BLaER1 treated with 17β-estradiol and CSF1 and Interleukin-3, amounts not matched to agents 10 nM and 100 nM (cell line): ENCODE data around the gene IGSF5.

Source experiments
- H3K27ac ChIP-seq, 11 experiments: shearing (Covaris generic); formaldehyde crosslinking; 2 replicates each; pipeline ENCODE4 v1.8.1; 2022
- H3K27me3 ChIP-seq, 11 experiments: shearing (Covaris generic); formaldehyde crosslinking; 2 replicates each; pipeline ENCODE4 v1.8.1; 2022
- H3K36me3 ChIP-seq, 11 experiments: shearing (Covaris generic); formaldehyde crosslinking; 2 replicates each; pipeline ENCODE4 v1.8.1; 2022
- H3K4me1 ChIP-seq, 10 experiments: shearing (Covaris generic); formaldehyde crosslinking; 2 replicates each; pipeline ENCODE4 v1.8.1; 2022
- H3K4me2 ChIP-seq, 11 experiments: shearing (Covaris generic); formaldehyde crosslinking; 2 replicates each; pipeline ENCODE4 v1.8.1; 2022
- H3K4me3 ChIP-seq, 10 experiments: shearing (Covaris generic); formaldehyde crosslinking; 2 replicates each; pipeline ENCODE4 v1.8.1; 2022
- H3K9ac ChIP-seq, 11 experiments: shearing (Covaris generic); formaldehyde crosslinking; 2 replicates each; pipeline ENCODE4 v1.8.1; 2022
- H3K9me3 ChIP-seq, 11 experiments: shearing (Covaris generic); formaldehyde crosslinking; replicated peaks in 1 of 11; 2 replicates each; pipeline ENCODE4 v1.8.1; 2022
- H4K20me1 ChIP-seq, 11 experiments: shearing (Covaris generic); formaldehyde crosslinking; 2 replicates each; pipeline ENCODE4 v1.8.1; 2022
- Cebpa-rat ChIP-seq, 11 experiments: shearing (Covaris generic); IDR thresholded peaks; 2 replicates each; pipeline ENCODE4 v1.8.1; 2022

Gene IGSF5

DNA sequence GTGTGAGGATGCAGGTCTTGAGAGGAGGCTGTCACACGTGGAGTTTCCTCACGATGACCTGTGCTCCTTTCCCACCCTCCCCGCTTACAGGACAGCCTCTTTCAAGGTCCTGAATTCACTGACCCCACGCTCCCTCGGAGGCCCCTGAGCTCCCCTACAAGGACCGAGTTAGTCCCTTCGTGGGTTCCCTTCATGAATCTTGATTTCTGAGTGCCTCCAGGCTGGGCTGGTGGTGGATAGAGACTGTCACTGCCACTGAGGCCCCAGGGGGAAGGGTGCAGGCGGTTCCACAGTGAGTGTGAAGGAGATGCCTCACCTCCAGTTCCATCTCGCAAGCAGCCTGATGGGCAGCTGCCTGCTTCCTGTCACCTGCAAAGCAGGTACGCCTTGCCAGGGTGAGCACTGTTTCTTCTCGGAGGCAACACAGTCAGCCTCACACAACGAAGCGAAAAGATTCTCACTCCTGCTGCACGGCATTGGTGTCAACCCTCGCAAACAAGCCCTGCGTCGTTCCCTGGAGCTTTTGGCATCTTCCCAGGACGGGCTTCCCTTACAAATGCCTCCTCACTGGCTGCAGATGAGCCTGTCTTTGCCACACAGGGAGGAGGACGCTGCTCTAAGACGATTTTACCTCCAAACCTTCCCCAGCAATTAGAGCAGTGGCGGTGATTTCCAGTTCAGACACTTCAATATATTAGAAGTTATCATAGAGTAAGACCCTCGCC lies 95.6 kb downstream of the IGSF5 start:
- no peaks in the 10 kb centered on the region for H3K9me3 ChIP-seq
- H3K4me2 ChIP-seq = no peak overlapping the region
- H3K4me3 ChIP-seq = no peak overlapping the region
- no peak overlapping the region for H3K27ac ChIP-seq
- H3K27me3 ChIP-seq = no peaks in the 10 kb centered on the region
- no peak for TF ChIP-seq Cebpa-rat (IDR thresholded peaks at IDR 0.05)
- H4K20me1 ChIP-seq = no peaks in the 10 kb centered on the region
- no peaks in the 10 kb centered on the region for H3K36me3 ChIP-seq
- no peak overlapping the region for H3K9ac ChIP-seq
- peaks cover 0 to 5% (median 0%) of the 10 kb centered on the region in 10 experiments; a peak in 1 of 20 replicates for H3K4me1 ChIP-seq

DNA sequence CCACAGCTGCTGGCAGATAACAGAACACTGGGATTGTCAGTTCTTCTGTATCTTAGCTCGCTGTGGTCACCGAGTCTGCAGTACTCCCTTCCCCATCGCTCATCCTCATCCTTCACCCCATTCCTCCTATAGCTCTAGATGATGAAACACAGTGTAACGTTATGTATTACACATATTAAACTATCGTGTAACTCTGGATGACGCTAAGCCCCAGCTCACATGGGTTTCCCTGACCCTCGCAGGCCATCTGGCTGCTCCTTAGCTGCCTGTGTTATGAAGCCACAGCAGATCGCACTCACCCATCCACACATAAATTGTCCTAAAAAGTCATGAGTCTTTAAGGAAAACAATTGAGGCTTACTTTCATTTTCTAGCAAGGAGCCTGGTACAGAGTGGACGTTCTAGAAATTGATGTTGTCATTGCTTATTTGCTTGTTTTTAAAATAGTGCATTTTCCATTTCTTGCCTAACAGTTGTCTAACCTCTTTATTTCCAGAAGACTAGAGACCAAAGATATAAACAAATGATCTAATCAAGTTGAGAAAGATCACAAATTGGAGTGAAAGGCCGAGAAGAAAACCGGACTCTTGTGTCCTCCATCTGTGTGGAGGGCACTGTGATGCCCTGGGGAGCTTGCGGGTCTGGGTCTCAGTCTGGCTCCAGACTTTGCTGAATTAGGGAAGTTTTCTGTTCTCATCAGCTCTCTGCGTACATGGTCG lies 97.9 kb downstream of the IGSF5 start:
- 0 out of 22 replicates have a peak overlapping the region, but pooled peaks of 1 of the 11 experiments have one; percentile 14 for H3K4me2 ChIP-seq

DNA sequence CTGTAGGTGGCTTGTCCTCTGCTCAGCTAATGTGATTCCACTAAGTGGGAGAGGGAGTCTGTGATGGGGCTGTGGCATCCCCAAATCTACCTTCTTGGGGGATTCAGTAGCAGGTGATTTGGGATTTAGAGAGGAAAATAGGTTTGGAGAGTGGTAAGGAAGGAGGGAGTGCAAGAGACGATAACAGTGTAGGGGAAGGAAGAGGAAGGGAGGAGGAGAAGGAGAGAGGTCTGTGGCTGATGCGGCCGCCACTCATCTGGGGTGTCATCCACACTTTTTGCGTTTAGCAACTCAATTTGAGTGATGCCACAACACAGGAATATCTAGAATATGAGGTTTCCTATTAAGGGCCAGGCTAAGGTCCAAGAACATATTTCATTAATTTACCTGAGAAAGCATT lies 98.5 kb downstream of the IGSF5 start:
- Histone ChIP-seq H3K9ac (no peak overlapping the region), H4K20me1 (no peaks in the 10 kb centered on the region), H3K4me1 (0 out of 20 replicates have a peak, but pooled peaks cover 0 to 5% (median 0%) of the 10 kb centered on the region in 10 experiments), H3K27ac (no peak overlapping the region), H3K4me2 (no peak overlapping the region), H3K4me3 (no peak overlapping the region), H3K27me3 (no peaks in the 10 kb centered on the region), H3K36me3 (no peaks in the 10 kb centered on the region), H3K9me3 (no peaks in the 10 kb centered on the region)
- TF ChIP-seq Cebpa-rat (IDR thresholded peaks at IDR 0.05) = no peak

More for the DNA sequence above, 97.9 kb downstream of the IGSF5 start:
- Histone ChIP-seq H3K27ac (no peak overlapping the region), H3K4me1 (peaks cover 0 to 5% (median 0%) of the 10 kb centered on the region in 10 experiments; a peak in 1 of 20 replicates), H4K20me1 (no peaks in the 10 kb centered on the region), H3K36me3 (no peaks in the 10 kb centered on the region), H3K9ac (no peak overlapping the region), H3K4me3 (no peak overlapping the region), H3K27me3 (no peaks in the 10 kb centered on the region), H3K9me3 (no peaks in the 10 kb centered on the region)
- TF ChIP-seq Cebpa-rat (IDR thresholded peaks at IDR 0.05) = no peak

DNA sequence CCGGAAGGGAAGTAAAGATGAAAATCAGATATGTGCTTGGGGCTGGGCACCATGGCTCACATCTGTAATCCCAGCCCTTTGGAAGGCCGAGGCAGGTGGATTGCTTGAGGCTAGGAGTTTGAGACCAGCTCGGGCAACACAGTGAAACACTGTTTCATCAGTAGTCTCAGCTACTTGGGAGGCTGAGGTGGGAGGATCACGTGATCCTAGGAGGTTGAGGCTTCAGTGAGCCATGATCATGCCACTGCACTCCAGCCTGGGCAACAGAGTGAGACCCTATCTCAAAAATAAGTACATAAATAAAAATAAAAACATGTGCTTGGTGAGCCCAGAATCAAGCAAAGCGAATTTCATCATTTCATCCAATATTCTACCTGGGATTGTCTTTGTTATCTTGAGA lies 98.9 kb downstream of the IGSF5 start:
- Histone ChIP-seq H3K9ac (no peak overlapping the region), H3K27me3 (no peaks in the 10 kb centered on the region), H3K4me3 (no peak overlapping the region), H4K20me1 (no peaks in the 10 kb centered on the region), H3K27ac (no peak overlapping the region), H3K9me3 (no peaks in the 10 kb centered on the region), H3K36me3 (no peaks in the 10 kb centered on the region), H3K4me1 (0 out of 20 replicates have a peak, but pooled peaks cover 0 to 5% (median 0%) of the 10 kb centered on the region in 10 experiments), H3K4me2 (no peak overlapping the region)
- TF ChIP-seq Cebpa-rat (IDR thresholded peaks at IDR 0.05) = no peak

DNA sequence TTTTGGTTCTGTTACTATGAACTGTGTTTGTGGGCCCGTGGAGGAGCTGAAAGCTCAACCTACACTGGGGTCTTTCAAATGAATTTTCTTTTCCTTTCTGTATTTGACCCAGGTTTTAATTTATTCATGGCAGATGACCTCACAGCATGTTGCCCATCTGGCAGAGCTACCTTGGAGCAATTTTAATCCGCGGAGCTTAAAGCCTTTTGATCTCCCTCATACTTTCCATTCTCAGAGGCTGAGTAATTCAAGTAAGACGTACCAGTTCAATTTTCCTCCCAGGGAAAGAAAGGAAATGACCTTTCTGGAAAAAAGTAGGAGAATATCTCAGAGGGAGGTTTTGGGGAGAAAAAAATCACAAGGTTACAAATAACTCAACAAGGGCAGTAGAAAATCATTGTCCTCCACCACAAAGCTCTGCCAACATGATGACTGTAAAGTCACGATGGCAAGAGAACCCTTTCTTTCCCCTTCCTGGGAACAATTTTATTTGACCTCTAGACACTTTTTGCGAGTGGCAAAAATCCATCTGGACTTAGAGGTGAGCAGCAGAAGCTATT lies 100.7 kb downstream of the IGSF5 start:
- H3K36me3 ChIP-seq = no peaks in the 10 kb centered on the region
- H3K4me3 ChIP-seq = no peak overlapping the region
- no peaks in the 10 kb centered on the region for H4K20me1 ChIP-seq
- no peak overlapping the region for H3K4me2 ChIP-seq
- no peak overlapping the region for H3K9ac ChIP-seq
- H3K9me3 ChIP-seq = no peaks in the 10 kb centered on the region
- H3K4me1 ChIP-seq = 0 out of 20 replicates have a peak, but pooled peaks cover 0 to 5% (median 0%) of the 10 kb centered on the region in 10 experiments
- H3K27me3 ChIP-seq = no peaks in the 10 kb centered on the region
- TF ChIP-seq Cebpa-rat (IDR thresholded peaks at IDR 0.05) = no peak
- H3K27ac ChIP-seq = no peak overlapping the region

DNA sequence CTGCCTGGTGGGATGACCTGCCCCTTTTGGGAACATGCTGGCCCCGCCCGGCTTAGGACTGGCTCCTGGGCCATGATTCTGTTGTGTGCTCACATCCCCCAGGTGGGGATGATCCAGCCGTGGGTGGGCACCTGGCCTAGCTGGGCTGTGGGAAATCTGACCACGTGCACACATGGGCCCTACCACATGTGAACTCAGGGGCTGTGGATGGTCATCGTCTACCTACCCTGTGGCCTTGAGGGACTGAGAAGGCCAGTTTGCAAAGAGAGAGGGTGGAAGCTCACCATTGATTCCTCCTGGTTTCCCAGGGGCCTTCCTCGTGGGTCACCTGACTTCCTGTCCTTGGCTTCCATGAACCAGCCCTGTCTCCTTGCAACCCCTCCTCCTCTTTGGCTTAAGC lies 102.9 kb downstream of the IGSF5 start:
- Histone ChIP-seq H3K9ac (no peak overlapping the region), H3K36me3 (no peaks in the 10 kb centered on the region)
- no peak for TF ChIP-seq Cebpa-rat (IDR thresholded peaks at IDR 0.05)

DNA sequence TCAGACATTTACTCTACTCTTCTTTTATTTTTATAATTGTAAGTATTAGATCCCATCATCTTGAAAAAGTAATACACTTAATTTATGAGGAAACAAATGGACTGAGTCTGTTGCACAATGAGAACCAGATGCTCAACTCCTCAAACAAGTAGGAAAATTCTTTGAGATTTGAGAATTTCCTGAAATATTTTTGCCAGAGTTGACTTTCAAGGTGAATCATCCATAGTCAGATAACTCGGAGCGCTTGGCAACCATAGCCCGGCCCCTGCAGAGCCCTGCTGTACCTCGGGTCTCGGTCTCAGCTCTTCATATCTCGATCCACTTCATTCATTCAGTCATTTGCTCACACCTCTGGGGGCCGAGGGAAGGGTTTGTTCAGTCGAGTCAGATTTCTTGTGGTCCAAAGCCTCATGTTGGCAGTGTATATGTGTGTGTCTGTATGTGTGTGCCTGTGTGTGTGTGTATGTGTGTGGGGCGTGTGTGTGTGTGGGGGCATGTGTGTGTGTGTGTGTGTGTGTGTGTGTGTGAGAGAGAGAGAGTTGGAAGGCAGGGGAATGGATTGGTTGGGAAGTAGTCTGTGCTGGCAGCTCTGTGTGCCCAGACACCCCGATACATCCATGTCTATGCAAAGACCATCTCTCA lies 104.2 kb downstream of the IGSF5 start:
- TF ChIP-seq Cebpa-rat (IDR thresholded peaks at IDR 0.05) = no peak
- H3K9ac ChIP-seq = no peak overlapping the region
- no peak overlapping the region for H3K27ac ChIP-seq

More for the DNA sequence above, 102.9 kb downstream of the IGSF5 start:
- H3K27me3 ChIP-seq = no peaks in the 10 kb centered on the region
- no peak overlapping the region for H3K27ac ChIP-seq
- H3K4me3 ChIP-seq = no peak overlapping the region
- H3K4me2 ChIP-seq = no peak overlapping the region
- no peaks in the 10 kb centered on the region for H3K9me3 ChIP-seq
- no peaks in the 10 kb centered on the region for H4K20me1 ChIP-seq
- no peaks in the 10 kb centered on the region for H3K4me1 ChIP-seq

DNA sequence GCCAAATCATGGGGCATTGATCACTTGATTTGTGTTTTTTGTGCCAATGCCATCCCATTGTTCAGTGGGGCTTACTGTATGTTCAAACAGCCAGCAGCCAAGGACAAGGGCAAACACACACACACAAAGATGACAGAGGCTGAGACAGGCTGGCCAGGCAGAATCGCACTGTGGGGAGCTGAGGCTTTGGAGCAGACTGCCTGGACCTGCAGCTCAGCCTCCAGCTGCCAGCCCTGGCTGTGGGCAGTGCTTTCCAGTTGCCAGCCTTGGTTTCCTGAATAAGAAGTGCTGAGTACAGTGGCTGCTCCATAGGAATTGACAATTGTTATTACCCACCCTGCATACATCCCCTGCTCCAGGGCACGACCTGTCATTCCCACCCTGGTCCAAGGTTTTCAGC lies 105.3 kb downstream of the IGSF5 start:
- Histone ChIP-seq H3K36me3 (no peaks in the 10 kb centered on the region), H3K27me3 (no peaks in the 10 kb centered on the region), H3K9ac (no peak overlapping the region), H3K4me1 (no peaks in the 10 kb centered on the region), H3K4me3 (no peak overlapping the region), H3K9me3 (no peaks in the 10 kb centered on the region), H4K20me1 (no peaks in the 10 kb centered on the region), H3K27ac (no peak overlapping the region), H3K4me2 (no peak overlapping the region)
- TF ChIP-seq Cebpa-rat (IDR thresholded peaks at IDR 0.05) = no peak

More for the DNA sequence above, 104.2 kb downstream of the IGSF5 start:
- Histone ChIP-seq H3K4me3 (no peak overlapping the region), H3K4me2 (no peak overlapping the region), H3K4me1 (no peaks in the 10 kb centered on the region), H4K20me1 (no peaks in the 10 kb centered on the region), H3K27me3 (no peaks in the 10 kb centered on the region), H3K9me3 (no peaks in the 10 kb centered on the region), H3K36me3 (no peaks in the 10 kb centered on the region)

DNA sequence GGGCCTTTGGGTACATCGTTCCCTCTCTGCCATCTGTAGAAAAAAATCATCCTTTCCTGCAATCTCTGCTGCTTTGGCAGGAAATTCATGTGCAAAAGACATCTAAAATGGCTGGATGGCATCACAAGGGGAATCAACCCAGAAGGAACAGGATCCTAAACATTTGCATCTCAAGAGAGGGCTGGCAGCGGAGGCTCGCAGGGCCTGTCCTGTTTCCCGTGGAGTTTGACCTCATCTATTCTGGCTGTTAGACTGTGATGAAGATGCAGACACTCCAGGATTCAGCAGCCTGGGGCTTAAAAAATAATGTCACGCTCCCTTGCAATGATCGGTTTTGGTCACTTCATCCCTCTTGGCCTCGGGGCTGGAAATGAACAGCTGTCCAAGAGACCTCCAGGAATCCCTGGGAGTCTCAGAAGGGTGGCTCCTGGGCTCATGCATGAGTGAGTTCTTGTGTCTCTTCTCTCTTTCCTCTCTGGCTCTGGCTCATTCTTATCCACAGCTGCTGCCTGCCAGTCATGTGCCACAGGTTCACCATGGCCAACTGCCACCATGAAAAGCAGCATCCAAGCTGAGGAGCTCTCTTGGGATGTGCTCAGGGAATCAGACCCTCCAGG lies 106.1 kb downstream of the IGSF5 start:
- H3K27ac ChIP-seq = no peak overlapping the region
- no peak overlapping the region for H3K4me3 ChIP-seq
- H3K9ac ChIP-seq = no peak overlapping the region
- no peaks in the 10 kb centered on the region for H4K20me1 ChIP-seq
- no peak for TF ChIP-seq Cebpa-rat (IDR thresholded peaks at IDR 0.05)
- no peaks in the 10 kb centered on the region for H3K27me3 ChIP-seq
- no peaks in the 10 kb centered on the region for H3K36me3 ChIP-seq
- no peak overlapping the region; a peak in 1 of 22 replicates for H3K4me2 ChIP-seq
- H3K4me1 ChIP-seq = no peaks in the 10 kb centered on the region
- no peaks in the 10 kb centered on the region for H3K9me3 ChIP-seq
